Lower lobe of right lung (tissue), 2 donors: ENCODE measurements around the gene POLA2. TPM values are rescaled to one million over a fixed set of nuclear protein-coding genes. Genes with fewer than 3 reads are reported as not detected.

Source experiments
- ATAC-seq, 2 donors: fragments of 200-7000 bp; cut with Tn5 transposase; one replicate each; pipeline ENCODE4 v1.9.1; 2020 to 2022; ENCODE audit warnings: mild to moderate bottlenecking in 2 of 2, moderate library complexity in 2 of 2
- DNase-seq: peaks from one replicate; pipeline ENCODE4 v3.0.0-alpha.2; 2020
- H3K27ac ChIP-seq: fragments of 200-600 bp; one replicate; pipeline ENCODE4 v1.8.0; 2022
- H3K27me3 ChIP-seq: fragments of 200-600 bp; one replicate; pipeline ENCODE4 v1.8.0; 2022; ENCODE audit warnings: low read depth
- H3K36me3 ChIP-seq: fragments of 200-600 bp; one replicate; pipeline ENCODE4 v1.8.0; 2022; ENCODE audit warnings: mild to moderate bottlenecking
- H3K4me1 ChIP-seq: fragments of 200-600 bp; one replicate; pipeline ENCODE4 v1.8.0; 2022
- H3K4me3 ChIP-seq: fragments of 200-600 bp; one replicate; pipeline ENCODE4 v1.8.0; 2022; ENCODE audit warnings: mild to moderate bottlenecking
- H3K9me3 ChIP-seq: fragments of 200-600 bp; one replicate; pipeline ENCODE4 v1.8.0; 2022
- intact Hi-C: fragments of 100-400 bp; cut with DNase I; formaldehyde crosslinking; loops from one replicate; pipeline ENCODE4 v1.11.0; 2022
- total RNA-seq: library from RNA; stranded (reverse); fragmentation: NEBNext Ultra II Directional; extraction: Animal tissue kit (Norgen Biotek cat#: 25700); gene quantifications from one replicate; pipeline ENCODE4 v1.2.1, GENCODE V29; 2021
- TF ChIP-seq, protein P1 (sequence below): fragments of 200-600 bp; IDR thresholded peaks from one replicate; pipeline ENCODE4 v1.8.0; 2022; ENCODE audit warnings: antibody characterized with exemption, mild to moderate bottlenecking
- donor health status: DM: no; HTN: yes; CAD: no; lungs with severe emphysema.

The POLA2 gene
- total RNA-seq, 1 donor from 2014 or later = 8.7 TPM

DNA sequence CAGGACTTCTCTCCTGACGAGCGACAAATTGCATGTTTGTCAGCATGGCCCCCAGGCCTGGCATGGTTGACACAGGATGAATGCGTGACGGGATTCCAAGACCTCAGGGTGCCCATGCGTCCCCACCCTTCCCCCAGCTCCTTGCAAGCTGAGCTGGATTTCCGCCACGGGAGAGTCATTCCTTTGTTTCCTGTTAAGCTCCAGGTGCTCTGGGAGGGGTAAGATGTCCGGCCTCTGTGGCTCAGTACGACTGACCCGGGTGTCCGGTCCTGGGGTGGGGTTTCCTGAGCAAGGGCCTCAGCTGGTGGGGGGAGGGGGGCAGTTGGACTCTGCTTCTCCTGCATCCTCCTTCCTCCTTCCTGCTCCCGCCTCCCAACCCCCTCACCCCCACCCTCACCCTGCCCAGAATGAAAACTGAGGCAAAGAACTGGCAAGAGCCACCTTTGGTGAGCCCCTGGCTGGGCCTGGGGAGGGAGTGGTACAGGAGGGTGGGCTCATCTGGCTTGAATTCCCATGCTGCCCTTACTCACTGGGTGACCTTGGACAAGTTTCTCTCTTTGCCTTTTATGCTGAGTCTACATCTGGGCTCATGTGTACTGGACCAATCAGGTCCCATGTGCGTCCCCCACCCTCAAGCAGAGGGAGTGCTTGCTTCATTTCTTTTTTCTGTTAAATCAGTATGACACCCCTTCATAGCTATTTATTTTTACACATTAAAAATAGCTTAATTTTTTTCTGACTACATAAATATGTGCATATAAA is 55.4 kb downstream of the POLA2 start:
- peaks cover 19% of the 10 kb centered on the region for H3K36me3 ChIP-seq
- H3K4me3 ChIP-seq = peak overlapping the region; percentile 100
- H3K9me3 ChIP-seq = no peaks in the 10 kb centered on the region
- intact Hi-C loops = loop anchor here (5.0 kb wide), 1 partner anchor 40 kb away; no protein-coding TSS in a partner anchor
- H3K27ac ChIP-seq = peak overlapping the region; percentile 91
- peaks cover 73% of the 10 kb centered on the region for H3K4me1 ChIP-seq
- peak; percentile 71 for DNase-seq
- ATAC-seq = no peak
- H3K27me3 ChIP-seq = no peaks in the 10 kb centered on the region
- TF ChIP-seq, protein P1, sequence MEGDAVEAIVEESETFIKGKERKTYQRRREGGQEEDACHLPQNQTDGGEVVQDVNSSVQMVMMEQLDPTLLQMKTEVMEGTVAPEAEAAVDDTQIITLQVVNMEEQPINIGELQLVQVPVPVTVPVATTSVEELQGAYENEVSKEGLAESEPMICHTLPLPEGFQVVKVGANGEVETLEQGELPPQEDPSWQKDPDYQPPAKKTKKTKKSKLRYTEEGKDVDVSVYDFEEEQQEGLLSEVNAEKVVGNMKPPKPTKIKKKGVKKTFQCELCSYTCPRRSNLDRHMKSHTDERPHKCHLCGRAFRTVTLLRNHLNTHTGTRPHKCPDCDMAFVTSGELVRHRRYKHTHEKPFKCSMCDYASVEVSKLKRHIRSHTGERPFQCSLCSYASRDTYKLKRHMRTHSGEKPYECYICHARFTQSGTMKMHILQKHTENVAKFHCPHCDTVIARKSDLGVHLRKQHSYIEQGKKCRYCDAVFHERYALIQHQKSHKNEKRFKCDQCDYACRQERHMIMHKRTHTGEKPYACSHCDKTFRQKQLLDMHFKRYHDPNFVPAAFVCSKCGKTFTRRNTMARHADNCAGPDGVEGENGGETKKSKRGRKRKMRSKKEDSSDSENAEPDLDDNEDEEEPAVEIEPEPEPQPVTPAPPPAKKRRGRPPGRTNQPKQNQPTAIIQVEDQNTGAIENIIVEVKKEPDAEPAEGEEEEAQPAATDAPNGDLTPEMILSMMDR = no peak

DNA sequence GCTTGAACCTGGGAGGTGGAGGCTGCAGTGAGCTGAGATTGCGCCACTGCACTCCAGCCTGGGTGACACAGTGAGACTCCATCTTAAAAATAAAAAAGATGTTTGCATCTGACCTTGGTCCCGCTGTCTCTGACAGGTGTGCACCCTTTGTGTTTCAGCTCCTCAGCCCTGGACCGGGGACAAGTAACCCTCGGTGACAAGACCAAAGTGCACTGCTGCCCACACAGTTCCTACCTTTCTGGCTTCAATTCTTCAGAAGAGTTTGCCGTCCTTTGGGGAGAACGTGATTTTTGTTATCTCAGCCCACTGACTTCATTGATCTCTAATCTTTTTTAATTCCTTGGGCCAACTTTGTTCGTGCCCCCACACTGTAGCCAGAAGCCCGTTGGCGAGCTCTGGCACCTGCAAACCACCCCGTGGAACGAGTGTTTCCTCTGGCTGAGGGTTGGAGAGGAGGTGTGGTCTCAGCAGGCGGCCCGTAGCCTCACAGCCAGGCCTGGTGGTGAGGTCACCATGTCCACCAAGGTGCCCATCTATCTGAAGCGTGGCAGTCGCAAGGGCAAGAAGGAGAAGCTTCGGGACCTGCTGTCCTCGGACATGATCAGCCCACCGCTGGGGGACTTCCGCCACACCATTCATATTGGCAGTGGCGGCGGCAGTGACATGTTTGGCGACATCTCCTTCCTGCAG is 58.8 kb downstream of the POLA2 start:
- TF ChIP-seq, protein P1 = no peak
- Histone ChIP-seq H3K4me1 (peaks cover 58% of the 10 kb centered on the region), H3K36me3 (peaks cover 31% of the 10 kb centered on the region), H3K4me3 (no peak overlapping the region), H3K27ac (no peak overlapping the region), H3K9me3 (no peaks in the 10 kb centered on the region), H3K27me3 (no peaks in the 10 kb centered on the region)
- intact Hi-C loops = no loop called here
- no peak for DNase-seq
- ATAC-seq = no peak

DNA sequence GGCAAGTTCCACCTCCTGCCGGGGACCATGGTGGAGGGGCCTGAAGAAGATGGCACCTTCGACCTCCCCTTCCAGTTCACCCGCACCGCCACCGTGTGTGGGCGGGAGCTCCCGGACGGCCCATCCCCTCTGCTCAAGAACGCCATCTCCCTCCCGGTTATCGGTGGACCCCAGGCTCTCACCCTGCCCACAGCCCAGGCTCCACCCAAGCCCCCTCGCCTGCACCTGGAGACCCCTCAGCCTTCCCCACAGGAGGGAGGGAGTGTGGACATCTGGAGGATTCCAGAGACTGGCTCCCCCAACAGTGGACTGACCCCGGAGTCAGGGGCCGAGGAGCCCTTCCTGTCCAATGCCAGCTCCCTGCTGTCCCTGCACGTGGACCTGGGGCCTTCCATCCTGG is 59.3 kb downstream of the POLA2 start:
- intact Hi-C loops = no loop called here
- DNase-seq = no peak
- Histone ChIP-seq H3K9me3 (no peaks in the 10 kb centered on the region), H3K27me3 (no peaks in the 10 kb centered on the region), H3K36me3 (peaks cover 31% of the 10 kb centered on the region), H3K4me3 (no peak overlapping the region), H3K4me1 (peaks cover 52% of the 10 kb centered on the region), H3K27ac (peak overlapping the region; percentile 31)
- TF ChIP-seq, protein P1 = no peak
- no peak for ATAC-seq

DNA sequence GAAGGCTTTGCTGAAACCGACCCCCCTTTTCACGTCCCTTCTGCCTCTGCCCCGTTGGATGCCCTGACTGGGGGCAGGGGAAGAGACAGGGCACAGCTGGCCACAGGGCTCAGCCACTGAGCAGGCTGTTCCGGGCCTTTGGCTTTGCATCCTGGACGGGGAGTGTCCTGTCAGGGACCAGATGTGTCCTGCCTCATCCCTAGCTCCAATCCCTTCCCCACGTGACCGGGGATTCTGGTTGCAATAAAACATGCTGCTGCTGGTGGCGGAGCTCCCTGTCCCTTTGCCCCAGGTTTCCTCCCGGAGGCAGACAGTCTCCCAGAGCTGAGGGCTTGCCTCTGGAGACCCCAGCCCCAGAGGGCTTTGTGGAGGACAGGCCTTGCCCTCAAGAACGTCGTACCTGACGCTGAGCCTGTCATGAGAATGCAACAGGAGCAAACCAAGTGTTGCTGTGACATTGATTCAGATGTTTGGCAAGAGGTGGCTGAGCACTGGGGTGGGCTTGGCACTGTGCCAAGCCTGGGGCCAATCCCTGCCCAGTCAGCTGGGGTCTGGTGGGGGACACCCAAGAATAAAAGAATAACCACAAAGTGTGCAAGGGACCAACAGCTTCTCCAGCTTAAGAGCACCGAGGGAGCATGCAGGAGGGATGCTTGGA is 60.2 kb downstream of the POLA2 start:
- no peak overlapping the region for H3K4me3 ChIP-seq
- TF ChIP-seq, protein P1 = no peak
- H3K9me3 ChIP-seq = no peaks in the 10 kb centered on the region
- intact Hi-C loops = no loop called here
- DNase-seq (peak; percentile 34), ATAC-seq (peak; percentile 17 to 39)
- H3K27me3 ChIP-seq = no peaks in the 10 kb centered on the region
- H3K27ac ChIP-seq = peak overlapping the region; percentile 31
- H3K4me1 ChIP-seq = peaks cover 43% of the 10 kb centered on the region
- peaks cover 31% of the 10 kb centered on the region for H3K36me3 ChIP-seq

DNA sequence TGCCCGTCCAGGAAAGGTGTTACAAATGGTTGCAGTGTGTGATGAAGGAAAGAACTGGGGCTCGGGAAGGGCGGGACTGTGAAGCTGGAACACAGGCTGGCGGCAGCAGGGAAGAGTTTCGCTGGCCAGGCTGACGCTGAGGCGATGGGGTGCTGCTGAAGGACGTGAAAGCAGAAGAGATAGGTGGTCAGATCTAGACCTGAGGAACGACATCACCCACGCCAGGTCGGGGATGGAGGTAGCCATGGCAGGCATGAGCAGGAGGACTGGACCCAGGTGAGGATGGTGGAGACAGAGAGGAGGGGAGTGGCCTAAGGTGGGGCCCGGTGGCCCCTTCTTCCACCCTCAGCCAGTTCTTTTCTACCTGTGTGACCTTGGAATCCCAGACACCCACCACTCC is 62.1 kb downstream of the POLA2 start:
- intact Hi-C loops = no loop called here
- no peaks in the 10 kb centered on the region for H3K27me3 ChIP-seq
- H3K36me3 ChIP-seq = peaks cover 31% of the 10 kb centered on the region
- no peaks in the 10 kb centered on the region for H3K9me3 ChIP-seq
- DNase-seq = peak; percentile 26
- ATAC-seq = no peak
- H3K27ac ChIP-seq = no peak overlapping the region
- TF ChIP-seq, protein P1 = no peak
- peaks cover 29% of the 10 kb centered on the region for H3K4me1 ChIP-seq
- H3K4me3 ChIP-seq = no peak overlapping the region
